Measurements from ENCODE around the gene KNG1.
"Not testable (repeated sequence)": the region's sequence is repeated elsewhere in the genome, so short reads cannot be mapped to it uniquely, and the experiment has no call there.

Gene KNG1

DNA sequence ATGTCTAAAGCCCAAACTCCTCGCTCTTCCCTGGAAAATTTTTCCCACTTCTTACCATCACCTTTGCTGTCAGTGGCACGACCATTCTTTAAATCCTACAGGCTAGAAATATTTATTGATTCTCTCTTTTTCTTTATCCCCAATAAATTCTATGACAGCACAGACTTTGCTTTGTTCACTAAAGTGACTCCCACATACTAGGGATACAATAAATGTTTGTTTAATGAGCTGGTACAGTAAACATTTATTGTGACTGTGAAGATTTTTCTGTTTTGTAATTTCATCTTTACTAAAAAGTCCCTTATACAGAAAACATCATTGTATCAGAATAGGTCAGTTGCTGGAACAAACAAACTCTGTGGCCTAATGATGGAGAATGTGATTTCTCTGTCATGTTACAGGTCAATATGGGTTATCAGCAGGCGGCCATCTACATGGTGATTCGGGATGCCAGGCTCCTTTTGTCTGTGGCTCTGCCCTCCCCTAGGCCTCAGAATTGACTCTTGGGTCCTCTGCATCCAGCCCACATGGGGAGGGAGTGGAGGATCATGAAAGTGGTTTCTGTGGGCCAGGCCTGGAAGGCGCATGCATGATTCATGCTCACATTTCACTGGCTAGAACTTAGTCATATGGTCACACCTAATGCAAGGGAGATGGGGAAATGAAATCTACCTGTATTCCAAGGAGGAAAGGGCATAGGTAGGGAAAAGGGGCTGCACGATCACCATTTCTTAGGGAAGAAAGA, 22.7 kb upstream of the KNG1 start:
- TF ChIP-seq, protein P1, sequence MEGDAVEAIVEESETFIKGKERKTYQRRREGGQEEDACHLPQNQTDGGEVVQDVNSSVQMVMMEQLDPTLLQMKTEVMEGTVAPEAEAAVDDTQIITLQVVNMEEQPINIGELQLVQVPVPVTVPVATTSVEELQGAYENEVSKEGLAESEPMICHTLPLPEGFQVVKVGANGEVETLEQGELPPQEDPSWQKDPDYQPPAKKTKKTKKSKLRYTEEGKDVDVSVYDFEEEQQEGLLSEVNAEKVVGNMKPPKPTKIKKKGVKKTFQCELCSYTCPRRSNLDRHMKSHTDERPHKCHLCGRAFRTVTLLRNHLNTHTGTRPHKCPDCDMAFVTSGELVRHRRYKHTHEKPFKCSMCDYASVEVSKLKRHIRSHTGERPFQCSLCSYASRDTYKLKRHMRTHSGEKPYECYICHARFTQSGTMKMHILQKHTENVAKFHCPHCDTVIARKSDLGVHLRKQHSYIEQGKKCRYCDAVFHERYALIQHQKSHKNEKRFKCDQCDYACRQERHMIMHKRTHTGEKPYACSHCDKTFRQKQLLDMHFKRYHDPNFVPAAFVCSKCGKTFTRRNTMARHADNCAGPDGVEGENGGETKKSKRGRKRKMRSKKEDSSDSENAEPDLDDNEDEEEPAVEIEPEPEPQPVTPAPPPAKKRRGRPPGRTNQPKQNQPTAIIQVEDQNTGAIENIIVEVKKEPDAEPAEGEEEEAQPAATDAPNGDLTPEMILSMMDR (IDR thresholded peaks at IDR 0.05; ENCODE audit: borderline replicate concordance, insufficient read depth, low read depth, low read length) = no peak
- H3K4me3 ChIP-seq (ENCODE audit: low read depth, low read length) = no peak overlapping the region

DNA sequence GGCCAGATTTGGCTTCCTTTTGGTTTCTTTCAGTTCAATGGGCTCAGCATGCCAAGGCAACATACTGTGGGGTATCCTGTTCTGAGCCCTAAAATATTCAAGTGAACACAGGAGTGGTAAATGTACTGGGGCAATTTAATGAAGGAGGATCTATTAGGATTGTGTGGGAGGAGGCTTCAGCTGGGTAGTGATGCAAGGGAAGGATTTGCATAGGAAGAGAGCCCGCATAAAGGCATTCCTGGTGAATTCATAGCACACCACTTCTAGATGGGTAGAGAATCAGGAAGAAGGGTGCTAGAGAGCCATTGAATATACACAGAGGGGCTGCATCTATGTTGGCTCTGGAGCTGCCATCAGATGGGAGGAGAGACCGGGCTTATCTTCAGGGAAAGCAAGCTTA, 20.6 kb upstream of the KNG1 start:
- no peak overlapping the region for H3K4me3 ChIP-seq (ENCODE audit: low read depth, low read length)
- TF ChIP-seq, protein P1 (IDR thresholded peaks at IDR 0.05; ENCODE audit: borderline replicate concordance, insufficient read depth, low read depth, low read length) = no peak

DNA sequence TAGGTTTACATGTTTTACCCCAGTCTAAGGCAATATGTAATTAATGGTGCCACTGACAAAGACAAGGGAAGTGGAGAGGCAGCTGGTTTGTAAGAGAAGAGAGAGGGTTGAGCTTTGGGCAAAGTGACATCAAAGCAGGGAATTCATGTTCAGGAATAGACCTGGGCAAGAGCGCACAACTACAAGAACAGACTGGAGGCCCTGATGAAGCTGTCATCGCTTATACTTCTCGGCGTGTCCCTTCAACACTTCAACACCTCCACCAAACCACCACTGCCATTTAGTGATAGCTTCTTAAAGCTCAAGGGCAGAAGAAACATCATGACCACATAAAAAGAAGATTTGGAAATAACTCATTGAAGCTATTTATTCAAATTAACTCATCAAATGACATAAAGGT, 19.6 kb upstream of the KNG1 start:
- TF ChIP-seq, protein P1 (IDR thresholded peaks at IDR 0.05; ENCODE audit: borderline replicate concordance, insufficient read depth, low read depth, low read length) = no peak
- H3K4me3 ChIP-seq (ENCODE audit: low read depth, low read length) = no peak overlapping the region

DNA sequence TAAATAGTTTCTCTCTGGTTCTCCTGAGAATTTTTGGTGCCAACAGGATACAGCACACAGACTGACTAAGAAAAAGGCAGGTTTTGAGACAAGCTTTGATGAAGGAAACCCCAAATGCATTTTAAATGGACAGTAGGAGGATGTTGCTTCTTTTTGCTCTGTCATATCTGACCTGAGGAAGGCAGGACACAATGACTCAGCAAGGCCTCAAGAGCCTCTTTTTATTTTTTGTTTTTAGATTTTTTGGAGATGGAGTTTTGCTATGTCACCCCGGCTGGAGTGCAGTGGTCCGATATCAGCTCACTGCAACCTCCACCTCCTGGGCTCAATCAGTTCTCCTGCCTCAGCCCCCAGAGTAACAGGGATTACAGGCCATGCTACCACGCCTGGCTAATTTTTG, 16.9 kb upstream of the KNG1 start:
- H3K4me3 ChIP-seq (ENCODE audit: low read depth, low read length) = no peak overlapping the region
- TF ChIP-seq, protein P1 (IDR thresholded peaks at IDR 0.05; ENCODE audit: borderline replicate concordance, insufficient read depth, low read depth, low read length) = no peak

DNA sequence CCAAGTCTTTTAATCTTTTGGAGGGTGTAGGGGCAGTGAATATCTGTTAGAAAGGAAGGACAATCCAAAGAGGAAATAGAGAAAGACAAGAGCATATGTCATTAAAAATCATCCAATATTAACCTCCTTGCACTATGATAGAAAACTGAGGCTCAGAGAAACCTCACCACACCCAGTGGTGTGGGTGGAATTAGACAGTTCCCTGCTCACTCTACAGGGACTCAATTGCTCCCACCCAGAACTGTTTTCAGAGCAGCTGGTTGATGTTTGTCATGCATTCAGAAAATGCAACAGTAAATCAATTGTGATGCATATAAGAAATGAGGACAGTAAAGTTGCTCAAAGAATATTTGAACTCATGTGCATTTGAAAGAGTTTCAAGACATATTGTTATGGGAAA, 14.7 kb upstream of the KNG1 start:
- H3K4me3 ChIP-seq (ENCODE audit: low read depth, low read length) = not testable (repeated sequence)

DNA sequence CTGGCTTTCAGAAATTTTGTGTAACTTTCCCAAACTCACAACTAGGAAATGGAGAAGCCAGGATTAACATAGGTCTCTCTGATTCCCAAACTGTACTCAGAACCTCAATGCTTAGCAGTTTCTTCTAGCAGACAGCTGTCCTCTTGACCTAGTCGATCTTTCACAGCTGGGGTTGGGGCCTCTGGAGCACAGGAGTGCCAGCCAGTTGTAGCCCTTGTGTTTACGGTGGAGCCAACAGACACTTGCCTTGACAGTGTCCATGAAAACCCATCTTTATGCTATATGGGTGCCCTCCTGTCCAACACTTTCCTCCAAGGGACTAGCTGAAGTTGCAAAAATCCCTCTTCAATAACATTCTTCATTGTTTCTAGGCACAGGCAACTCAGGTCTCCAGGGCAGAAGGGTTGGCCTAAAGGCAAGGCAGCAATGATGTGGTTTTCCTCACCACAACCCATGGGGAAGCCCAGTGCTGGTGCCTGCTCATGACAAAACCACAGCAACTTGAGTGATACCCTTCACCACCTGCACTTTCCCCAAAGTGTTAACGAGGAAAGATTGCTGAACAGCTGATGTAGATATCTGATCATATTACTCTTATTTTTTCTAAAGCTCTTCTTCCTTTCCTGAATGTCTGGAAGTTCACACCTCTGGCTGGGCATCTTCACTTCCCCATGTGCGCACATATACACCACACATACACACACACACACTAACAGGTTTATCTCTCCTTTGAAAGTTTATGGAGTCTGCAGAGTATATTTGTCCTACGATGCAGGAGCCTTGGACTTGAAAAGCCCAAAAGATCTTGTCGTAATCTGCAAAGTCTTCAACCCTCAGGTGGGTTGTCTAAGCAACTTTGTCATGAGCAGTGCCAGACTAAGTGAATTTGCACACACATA, 11.0 kb upstream of the KNG1 start:
- H3K4me3 ChIP-seq (ENCODE audit: low read depth, low read length) = no peak overlapping the region
- TF ChIP-seq, protein P1 (IDR thresholded peaks at IDR 0.05; ENCODE audit: borderline replicate concordance, insufficient read depth, low read depth, low read length) = no peak

DNA sequence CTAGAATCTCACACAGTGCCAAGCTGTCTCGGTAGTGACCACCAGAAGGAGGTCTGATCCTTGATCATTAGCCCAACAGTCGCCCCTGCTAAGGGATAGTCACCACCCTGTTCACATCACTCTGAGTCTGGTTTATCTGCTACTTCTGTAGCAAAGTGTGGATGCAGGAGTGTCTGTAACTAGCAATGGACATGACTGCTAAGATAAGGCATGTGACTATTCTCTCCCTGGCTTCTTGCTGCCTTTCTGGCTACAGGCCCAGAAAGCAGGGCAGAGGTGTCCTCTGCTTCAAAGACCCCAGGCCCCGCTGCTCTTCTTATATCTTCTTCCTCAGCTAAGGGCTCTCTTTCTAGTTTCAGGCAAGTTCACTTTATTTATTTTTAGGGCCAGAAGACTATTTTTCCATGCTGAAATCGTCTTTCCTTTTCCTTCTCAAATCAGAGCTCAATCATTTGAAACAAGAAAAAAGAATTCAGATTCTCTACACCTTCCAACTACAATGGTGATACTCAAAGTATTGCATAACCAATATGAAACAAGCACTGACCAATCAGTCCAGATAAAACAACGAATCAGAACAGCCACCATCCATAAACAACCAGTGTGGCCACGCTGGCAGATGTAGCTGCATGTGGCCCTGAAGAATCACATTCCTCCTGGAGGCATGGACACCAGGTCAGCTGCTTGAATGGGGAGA, 8.0 kb upstream of the KNG1 start:
- H3K4me3 ChIP-seq (ENCODE audit: low read depth, low read length) = no peak overlapping the region
- TF ChIP-seq, protein P1 (IDR thresholded peaks at IDR 0.05; ENCODE audit: borderline replicate concordance, insufficient read depth, low read depth, low read length) = no peak

DNA sequence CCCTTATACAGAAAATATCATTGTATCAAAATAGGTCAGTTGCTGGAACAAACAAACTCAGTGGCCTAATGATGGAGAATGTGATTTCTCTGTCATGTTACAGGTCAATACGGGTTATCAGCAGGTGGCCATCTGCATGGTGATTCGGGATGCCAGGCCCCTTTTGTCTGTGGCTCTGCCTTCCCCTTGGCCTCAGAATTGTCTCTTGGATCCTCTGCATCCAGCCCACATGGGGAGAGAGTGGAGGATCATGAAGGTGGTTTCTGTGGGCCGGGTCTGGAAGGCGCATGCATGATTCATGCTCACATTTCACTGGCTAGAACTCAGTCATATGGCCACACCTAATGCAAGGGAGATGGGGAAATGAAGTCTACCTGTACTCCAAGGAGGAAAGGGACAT, 6.5 kb upstream of the KNG1 start:
- not testable (repeated sequence) for H3K4me3 ChIP-seq (ENCODE audit: low read depth, low read length)

Data from GM12875 (cell line).